SJSA1 (cell line): Measurements from ENCODE around the gene AASDHPPT. TPM values are rescaled to one million over a fixed set of nuclear protein-coding genes. Genes with fewer than 3 reads are reported as not detected.
A peak's percentile ranks its signal among the peaks of the same experiment; 100 is the strongest.
"Not testable (repeated sequence)": the region's sequence is repeated elsewhere in the genome, so short reads cannot be mapped to it uniquely, and the experiment has no call there.

Source experiments
- DNase-seq, 2 experiments: peaks; one replicate each; pipeline ENCODE4 v3.0.0-alpha.2; 2015 to 2020; ENCODE audit warnings: low spot score in 2 of 2, low read depth in 1 of 2
- H3K27ac ChIP-seq: fragments of 250-450 bp; sonication (Bioruptor Pico); 2 replicates; pipeline ENCODE4 v1.5.1; 2020; ENCODE audit warnings: mild to moderate bottlenecking, moderate library complexity
- H3K27me3 ChIP-seq: fragments of 250-450 bp; sonication (Bioruptor Pico); replicated peaks from 2 replicates; pipeline ENCODE4 v1.5.1; 2020; ENCODE audit warnings: mild to moderate bottlenecking, moderate library complexity
- H3K36me3 ChIP-seq: fragments of 250-450 bp; sonication (Bioruptor Pico); 2 replicates; pipeline ENCODE4 v1.5.1; 2020; ENCODE audit warnings: mild to moderate bottlenecking
- H3K4me1 ChIP-seq: fragments of 250-450 bp; sonication (Bioruptor Pico); replicated peaks from 2 replicates; pipeline ENCODE4 v1.6.1; 2021; ENCODE audit warnings: mild to moderate bottlenecking
- H3K4me3 ChIP-seq: fragments of 250-450 bp; sonication (Bioruptor Pico); 2 replicates; pipeline ENCODE4 v1.5.1; 2020; ENCODE audit warnings: mild to moderate bottlenecking
- H3K9me3 ChIP-seq: fragments of 250-450 bp; sonication (Bioruptor Pico); replicated peaks from 2 replicates; pipeline ENCODE4 v1.5.1; 2020; ENCODE audit warnings: mild to moderate bottlenecking
- total RNA-seq: library from RNA; depleted of rRNA; stranded (reverse); fragments of >200 nt; shearing (Covaris generic); gene quantifications from 2 replicates; pipeline ENCODE4 v1.2.3, GENCODE V29; 2014; rRNA removed

AASDHPPT gene
- 39.3 and 44.2 TPM in 2 replicates for total RNA-seq

- Histone ChIP-seq H3K9me3 (no peaks in the 10 kb centered on the region), H3K4me3 (peak within 1 kb of the TSS; percentile 87), H3K4me1 (no peaks in the 10 kb centered on the region), H3K27me3 (no peaks in the 10 kb centered on the region), H3K27ac (peak within 1 kb of the TSS; percentile 82), H3K36me3 (peaks cover 8% of the 10 kb centered on the region; the same call in 1 of the 2 replicates)
- DNase-seq = peak in 1 of 2 experiments; percentile 65
Measured at GRCh38 chr11:106077609-106078455, at the start of gene AASDHPPT. Gene AASDHPPT (plus strand): TSS chr11:106077662. CDS start chr11:106077711, 49 bp downstream.

GRCh38 chr11:106030609-106031008, 46.9 kb upstream of the AASDHPPT start:
- no peak overlapping the region for H3K27ac ChIP-seq
- no peaks in the 10 kb centered on the region for H3K9me3 ChIP-seq
- H3K27me3 ChIP-seq = no peaks in the 10 kb centered on the region
- H3K4me3 ChIP-seq = no peak overlapping the region
- peaks cover 11% of the 10 kb centered on the region for H3K4me1 ChIP-seq
- no peak for DNase-seq
- H3K36me3 ChIP-seq = no peaks in the 10 kb centered on the region

- no peaks in the 10 kb centered on the region for H3K9me3 ChIP-seq
- H3K36me3 ChIP-seq = no peaks in the 10 kb centered on the region
- peaks cover 11% of the 10 kb centered on the region for H3K4me1 ChIP-seq
- peak in 1 of 2 experiments; percentile 10 for DNase-seq
- peak overlapping the region; percentile 37; the same call in 1 of the 2 replicates for H3K27ac ChIP-seq
- no peaks in the 10 kb centered on the region for H3K27me3 ChIP-seq
- H3K4me3 ChIP-seq = no peak overlapping the region
Measured at GRCh38 chr11:106031202-106031810, 46.2 kb upstream of the AASDHPPT start.

- no peak overlapping the region for H3K4me3 ChIP-seq
- DNase-seq = no peak
- no peaks in the 10 kb centered on the region for H3K27me3 ChIP-seq
- peaks cover 11% of the 10 kb centered on the region for H3K4me1 ChIP-seq
- no peaks in the 10 kb centered on the region for H3K9me3 ChIP-seq
- H3K27ac ChIP-seq = peak overlapping the region; percentile 21; the same call in 1 of the 2 replicates
- H3K36me3 ChIP-seq = no peaks in the 10 kb centered on the region
Measured at GRCh38 chr11:106031936-106032335, 45.5 kb upstream of the AASDHPPT start.

- no peaks in the 10 kb centered on the region for H3K9me3 ChIP-seq
- no peak overlapping the region for H3K4me3 ChIP-seq
- H3K4me1 ChIP-seq = peaks cover 11% of the 10 kb centered on the region
Measured at GRCh38 chr11:106032861-106033260, 44.6 kb upstream of the AASDHPPT start.

GRCh38 chr11:106043540-106043939, 33.9 kb upstream of the AASDHPPT start:
- Histone ChIP-seq H3K27ac (no peak overlapping the region), H3K4me1 (no peaks in the 10 kb centered on the region), H3K36me3 (no peaks in the 10 kb centered on the region), H3K9me3 (no peaks in the 10 kb centered on the region), H3K4me3 (no peak overlapping the region), H3K27me3 (no peaks in the 10 kb centered on the region)
- DNase-seq = no peak

More at GRCh38 chr11:106032861-106033260, 44.6 kb upstream of the AASDHPPT start:
- Histone ChIP-seq H3K27ac (no peak overlapping the region), H3K36me3 (no peaks in the 10 kb centered on the region), H3K27me3 (no peaks in the 10 kb centered on the region)
- DNase-seq = no peak

- Histone ChIP-seq H3K36me3 (no peaks in the 10 kb centered on the region), H3K4me3 (no peak overlapping the region), H3K27ac (no peak overlapping the region), H3K4me1 (no peaks in the 10 kb centered on the region), H3K27me3 (no peaks in the 10 kb centered on the region), H3K9me3 (no peaks in the 10 kb centered on the region)
- DNase-seq = no peak
Measured at GRCh38 chr11:106047631-106048030, 29.8 kb upstream of the AASDHPPT start.

GRCh38 chr11:106049727-106050476, 27.6 kb upstream of the AASDHPPT start:
- Histone ChIP-seq H3K9me3 (no peaks in the 10 kb centered on the region), H3K4me1 (no peaks in the 10 kb centered on the region), H3K27me3 (no peaks in the 10 kb centered on the region), H3K4me3 (no peak overlapping the region), H3K36me3 (no peaks in the 10 kb centered on the region), H3K27ac (no peak overlapping the region)
- no peak for DNase-seq

- no peak overlapping the region for H3K27ac ChIP-seq
- no peak for DNase-seq
- no peaks in the 10 kb centered on the region for H3K27me3 ChIP-seq
Measured at GRCh38 chr11:106051103-106051502, 26.4 kb upstream of the AASDHPPT start.

GRCh38 chr11:106058377-106058776, 19.1 kb upstream of the AASDHPPT start:
- not testable (repeated sequence) for H3K9me3 ChIP-seq, H3K36me3 ChIP-seq, DNase-seq, H3K27me3 ChIP-seq, H3K4me3 ChIP-seq, H3K27ac ChIP-seq, H3K4me1 ChIP-seq

More at GRCh38 chr11:106051103-106051502, 26.4 kb upstream of the AASDHPPT start:
- Histone ChIP-seq H3K9me3 (no peaks in the 10 kb centered on the region), H3K36me3 (no peaks in the 10 kb centered on the region), H3K4me1 (no peaks in the 10 kb centered on the region), H3K4me3 (no peak overlapping the region)

- no peak overlapping the region for H3K27ac ChIP-seq
- no peak for DNase-seq
- no peaks in the 10 kb centered on the region for H3K9me3 ChIP-seq
- no peak overlapping the region for H3K4me3 ChIP-seq
- H3K4me1 ChIP-seq = no peaks in the 10 kb centered on the region
- H3K27me3 ChIP-seq = no peaks in the 10 kb centered on the region
- H3K36me3 ChIP-seq = no peaks in the 10 kb centered on the region
Measured at GRCh38 chr11:106059617-106060016, 17.8 kb upstream of the AASDHPPT start.

GRCh38 chr11:106061249-106061784, 16.1 kb upstream of the AASDHPPT start:
- no peaks in the 10 kb centered on the region for H3K36me3 ChIP-seq
- no peak for DNase-seq
- no peaks in the 10 kb centered on the region for H3K4me1 ChIP-seq
- no peaks in the 10 kb centered on the region for H3K27me3 ChIP-seq
- no peak overlapping the region for H3K27ac ChIP-seq
- no peak overlapping the region for H3K4me3 ChIP-seq
- no peaks in the 10 kb centered on the region for H3K9me3 ChIP-seq
